Stimulated activated CD8-positive, alpha-beta memory T cell treated with anti-CD3 and anti-CD28 coated beads, Interleukin-12 subunit alpha, Interleukin-12 subunit beta, amount 100 ng/mL, for 24 hours (primary cell): Measurements from ENCODE around the gene OGFR.

Experiments
- DNase-seq: peaks from one replicate; pipeline ENCODE4 v3.0.0-alpha.2; 2020; ENCODE audit errors: extremely low read depth

The OGFR gene

GRCh38 chr20:62814709-62815065 is 10.1 kb downstream of the OGFR start:
- no peak for DNase-seq

GRCh38 chr20:62815066-62815991 is 10.7 kb downstream of the OGFR start:
- DNase-seq = no peak

GRCh38 chr20:62816031-62816883 is 11.6 kb downstream of the OGFR start:
- DNase-seq = no peak

- DNase-seq = no peak
These were observed 12.5 kb downstream of the OGFR start, which contains the start of gene COL9A3 for GRCh38 chr20:62816884-62817873. Gene COL9A3 (plus strand): TSS chr20:62817050. CDS start chr20:62817065, 15 bp downstream.

- DNase-seq = no peak
These were observed 13.4 kb downstream of the OGFR start for GRCh38 chr20:62817975-62818591.

- no peak for DNase-seq
These were observed 14.2 kb downstream of the OGFR start for GRCh38 chr20:62818592-62819493.

GRCh38 chr20:62819494-62820174 is 15.0 kb downstream of the OGFR start:
- DNase-seq = no peak

- DNase-seq = no peak
These were observed 15.8 kb downstream of the OGFR start for GRCh38 chr20:62820208-62820961.

GRCh38 chr20:62820962-62821725 is 16.5 kb downstream of the OGFR start:
- no peak for DNase-seq

- no peak for DNase-seq
These were observed 17.1 kb downstream of the OGFR start for GRCh38 chr20:62821726-62822210.

- no peak for DNase-seq
These were observed 17.7 kb downstream of the OGFR start for GRCh38 chr20:62822239-62822787.

- no peak for DNase-seq
These were observed 18.4 kb downstream of the OGFR start for GRCh38 chr20:62822788-62823651.

GRCh38 chr20:62823688-62824475 is 19.2 kb downstream of the OGFR start:
- no peak for DNase-seq

GRCh38 chr20:62824476-62825332 is 20.1 kb downstream of the OGFR start:
- no peak for DNase-seq
